Parathyroid adenoma (tissue), 2 donors: ENCODE measurements around the gene C1orf198.

ENCODE experiments used
- H2AFZ ChIP-seq: fragments of 300-600 bp; sonication (generic); one replicate; pipeline ENCODE4 v1.7.0; 2017; ENCODE audit warnings: antibody characterized with exemption, mild to moderate bottlenecking
- H3K27ac ChIP-seq: fragments of 300-600 bp; sonication (generic); one replicate; pipeline ENCODE4 v1.7.0; 2017
- H3K27me3 ChIP-seq: fragments of 300-600 bp; sonication (generic); one replicate; pipeline ENCODE4 v1.7.0; 2017; ENCODE audit warnings: low read length; ENCODE audit not compliant: control insufficient read depth, insufficient read depth
- H3K36me3 ChIP-seq: fragments of 300-600 bp; sonication (generic); one replicate; pipeline ENCODE4 v1.7.0; 2017; ENCODE audit warnings: low read length; ENCODE audit not compliant: control insufficient read depth, insufficient read depth
- H3K4me1 ChIP-seq: fragments of 300-600 bp; sonication (generic); one replicate; pipeline ENCODE4 v1.7.0; 2017; ENCODE audit warnings: control low read depth
- H3K4me2 ChIP-seq: fragments of 300-600 bp; sonication (generic); one replicate; pipeline ENCODE4 v1.7.0; 2017; ENCODE audit warnings: low read length
- H3K4me3 ChIP-seq: fragments of 300-600 bp; sonication (generic); one replicate; pipeline ENCODE4 v1.7.0; 2017; ENCODE audit warnings: low read depth, low read length
- H3K79me2 ChIP-seq: fragments of 300-600 bp; sonication (generic); one replicate; pipeline ENCODE4 v1.7.0; 2017; ENCODE audit warnings: control low read depth
- H3K9ac ChIP-seq: fragments of 300-600 bp; sonication (generic); one replicate; pipeline ENCODE4 v1.7.0; 2017; ENCODE audit warnings: mild to moderate bottlenecking
- H3K9me3 ChIP-seq: fragments of 300-600 bp; sonication (generic); one replicate; pipeline ENCODE4 v1.7.0; 2017; ENCODE audit warnings: low read length; ENCODE audit not compliant: control insufficient read depth
- CTCF ChIP-seq: fragments of 300-600 bp; sonication (generic); IDR thresholded peaks from one replicate; pipeline ENCODE4 v1.7.0; 2017; ENCODE audit warnings: antibody characterized with exemption, mild to moderate bottlenecking
- donor health status: primary hyperparathyroidism.

C1orf198 gene

GRCh38 chr1:230821346-230821745, 47.0 kb downstream of the C1orf198 start:
- Histone ChIP-seq H3K79me2 (no peaks in the 10 kb centered on the region), H3K27ac (no peak overlapping the region), H3K9me3 (no peaks in the 10 kb centered on the region), H3K4me2 (no peak overlapping the region), H3K4me1 (no peaks in the 10 kb centered on the region), H3K36me3 (no peaks in the 10 kb centered on the region), H2AFZ (no peak overlapping the region), H3K27me3 (no peaks in the 10 kb centered on the region), H3K9ac (no peak overlapping the region), H3K4me3 (no peak overlapping the region)
- TF ChIP-seq CTCF, result no peak

GRCh38 chr1:230820568-230820967, 47.8 kb downstream of the C1orf198 start:
- Histone ChIP-seq H3K4me2 (no peak overlapping the region), H3K79me2 (no peaks in the 10 kb centered on the region), H3K27ac (no peak overlapping the region), H3K4me1 (no peaks in the 10 kb centered on the region), H3K27me3 (no peaks in the 10 kb centered on the region), H3K4me3 (no peak overlapping the region), H3K36me3 (no peaks in the 10 kb centered on the region), H3K9me3 (no peaks in the 10 kb centered on the region), H2AFZ (no peak overlapping the region), H3K9ac (no peak overlapping the region)
- TF ChIP-seq CTCF, result no peak

GRCh38 chr1:230819976-230820375, 48.3 kb downstream of the C1orf198 start:
- Histone ChIP-seq H3K36me3 (no peaks in the 10 kb centered on the region), H3K79me2 (no peaks in the 10 kb centered on the region), H3K27ac (no peak overlapping the region), H3K4me1 (no peaks in the 10 kb centered on the region), H3K4me3 (no peak overlapping the region), H3K4me2 (no peak overlapping the region), H2AFZ (no peak overlapping the region), H3K9me3 (no peaks in the 10 kb centered on the region), H3K9ac (no peak overlapping the region), H3K27me3 (no peaks in the 10 kb centered on the region)
- no peak for TF ChIP-seq CTCF

- Histone ChIP-seq H3K4me1 (no peaks in the 10 kb centered on the region), H3K27me3 (no peaks in the 10 kb centered on the region), H3K9me3 (no peaks in the 10 kb centered on the region), H3K27ac (no peak overlapping the region), H3K4me2 (no peak overlapping the region), H3K79me2 (no peaks in the 10 kb centered on the region), H3K36me3 (no peaks in the 10 kb centered on the region), H3K9ac (no peak overlapping the region), H3K4me3 (no peak overlapping the region), H2AFZ (no peak overlapping the region)
- TF ChIP-seq CTCF, result no peak
These were observed 49.4 kb downstream of the C1orf198 start for GRCh38 chr1:230818901-230819300.

- H3K27me3 ChIP-seq, result no peaks in the 10 kb centered on the region
- H3K4me3 ChIP-seq, result no peak overlapping the region
- no peak for TF ChIP-seq CTCF
- H3K4me1 ChIP-seq, result no peaks in the 10 kb centered on the region
- H3K4me2 ChIP-seq, result no peak overlapping the region
- H3K9me3 ChIP-seq, result no peaks in the 10 kb centered on the region
- H3K9ac ChIP-seq, result no peak overlapping the region
- no peaks in the 10 kb centered on the region for H3K79me2 ChIP-seq
- H3K36me3 ChIP-seq, result no peaks in the 10 kb centered on the region
- H3K27ac ChIP-seq, result no peak overlapping the region
- no peak overlapping the region for H2AFZ ChIP-seq
These were observed 50.0 kb downstream of the C1orf198 start for GRCh38 chr1:230818367-230818766.
